HTR-8/SVneo (cell line): ENCODE results near the gene ACOT7.

ENCODE experiments used
- DNase-seq: peaks from one replicate; pipeline ENCODE4 v3.0.0; 2011; ENCODE audit warnings: low spot score, mixed read lengths; ENCODE audit not compliant: insufficient read length
- FAIRE-seq: peaks from 2 replicates; lab custom pipeline; 2011; peaks lifted over from hg19 to GRCh38; lab: Jason Lieb, UNC

ACOT7 gene

DNA sequence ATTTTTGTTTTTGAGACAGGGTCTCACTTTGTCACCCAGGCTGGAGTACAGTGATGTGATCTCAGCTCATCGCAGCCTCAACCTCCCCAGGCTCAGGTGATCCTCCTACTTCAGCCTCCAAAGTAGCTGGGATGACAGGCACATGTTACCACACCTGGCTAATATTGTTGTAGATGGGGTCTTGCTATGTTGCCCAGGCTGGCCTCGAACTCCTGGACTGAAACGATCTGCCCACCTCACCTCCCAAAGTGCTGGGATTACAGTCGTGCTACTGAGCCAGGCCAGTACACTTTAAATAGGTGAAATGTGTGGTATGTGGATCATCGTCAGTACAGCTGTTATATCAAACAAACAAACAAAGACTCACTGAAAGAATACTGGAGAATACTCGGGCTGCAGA, 97.7 kb downstream of the ACOT7 start:
- no peak for FAIRE-seq

DNA sequence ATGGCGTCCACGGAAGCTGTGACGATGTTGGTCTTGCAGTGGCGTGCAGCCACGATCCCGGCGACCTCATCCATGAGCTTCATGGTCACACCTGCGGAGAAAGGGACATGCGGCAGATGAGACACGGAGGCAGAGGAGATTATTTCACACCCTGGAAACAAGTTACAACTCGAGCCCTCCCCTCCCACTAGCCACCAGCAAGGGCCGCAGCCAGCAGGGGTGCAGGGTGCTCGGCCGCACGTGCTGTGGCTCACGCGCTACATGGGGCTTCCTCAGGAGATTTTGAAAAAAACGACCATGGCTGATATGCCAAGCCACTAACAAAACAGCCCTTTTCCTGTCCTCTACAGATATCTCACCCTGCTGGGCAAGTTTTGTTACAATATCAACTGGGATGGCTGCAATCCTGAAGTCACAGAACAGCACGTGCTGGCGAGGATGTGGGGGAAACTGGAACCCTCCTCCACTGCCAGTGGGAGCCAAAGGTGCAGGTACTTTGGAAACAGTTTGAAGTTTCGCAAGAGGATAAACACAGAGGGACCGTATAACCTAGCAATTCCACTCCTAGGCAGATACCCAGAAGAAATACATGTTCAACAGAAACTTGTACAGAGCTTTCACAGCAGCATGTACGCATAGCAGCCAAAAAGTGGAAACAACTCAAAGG, 98.5 kb downstream of the ACOT7 start:
- FAIRE-seq (no peak), DNase-seq (no peak)

More for the DNA sequence above, 97.7 kb downstream of the ACOT7 start:
- DNase-seq: no peak

DNA sequence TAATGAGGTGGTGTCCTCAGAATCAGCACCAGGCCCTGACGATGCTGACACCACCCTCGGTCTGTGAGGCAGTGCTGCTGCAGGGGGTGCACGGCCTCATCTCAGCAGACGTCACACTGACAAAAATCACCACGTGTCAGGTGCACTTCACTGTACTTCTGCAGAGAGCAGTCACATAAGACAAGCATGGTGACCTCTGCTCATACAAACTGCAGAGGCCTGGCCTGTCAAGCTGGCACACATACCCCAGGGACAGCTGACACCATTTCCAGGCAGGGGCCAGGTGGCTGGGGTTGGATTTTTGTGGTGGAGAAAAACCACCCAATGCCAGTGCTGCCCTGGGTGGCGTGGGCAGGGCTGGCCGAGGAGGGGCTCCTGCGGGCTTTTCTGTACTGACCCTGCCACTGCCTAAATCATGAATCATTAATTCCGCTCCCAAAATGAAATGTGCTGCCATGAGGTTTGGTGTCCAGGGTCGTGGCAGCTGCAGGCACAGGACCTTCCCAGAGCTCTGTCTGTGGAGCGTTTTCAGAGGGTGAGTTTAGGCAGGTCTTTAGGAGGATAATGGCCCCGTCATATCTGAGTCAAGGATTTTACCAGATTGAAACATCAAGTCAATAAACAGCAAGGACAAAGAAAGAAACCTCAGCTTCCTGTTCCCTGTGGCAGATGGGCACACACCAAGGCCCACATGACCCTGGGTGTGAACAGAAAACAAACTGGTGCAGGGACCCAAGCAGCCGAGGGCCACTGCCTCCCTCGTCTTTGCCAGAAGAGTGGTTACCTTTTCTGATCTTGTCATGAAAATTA, 99.3 kb downstream of the ACOT7 start:
- FAIRE-seq (no peak), DNase-seq (no peak)

DNA sequence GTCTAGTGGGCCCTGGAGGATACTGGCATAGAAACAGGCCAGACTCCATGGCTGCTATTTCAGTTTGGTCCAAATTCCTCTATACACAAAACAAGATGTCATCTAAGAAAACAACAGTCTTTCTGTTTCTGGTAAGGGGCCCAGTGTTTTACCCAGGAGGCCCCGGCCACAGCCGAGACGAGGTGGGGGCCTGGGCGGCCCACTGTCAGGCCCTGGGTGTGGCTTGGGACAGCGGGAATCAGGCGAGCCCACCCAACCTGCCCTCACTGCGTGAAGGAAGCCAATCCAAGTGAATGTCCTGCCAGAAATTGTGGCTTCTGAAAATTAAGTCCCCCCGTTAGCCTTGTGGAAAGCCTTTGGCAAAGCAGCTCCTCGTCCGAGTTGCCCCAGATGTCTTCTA, 101.5 kb downstream of the ACOT7 start:
- no peak for DNase-seq
- FAIRE-seq: no peak

DNA sequence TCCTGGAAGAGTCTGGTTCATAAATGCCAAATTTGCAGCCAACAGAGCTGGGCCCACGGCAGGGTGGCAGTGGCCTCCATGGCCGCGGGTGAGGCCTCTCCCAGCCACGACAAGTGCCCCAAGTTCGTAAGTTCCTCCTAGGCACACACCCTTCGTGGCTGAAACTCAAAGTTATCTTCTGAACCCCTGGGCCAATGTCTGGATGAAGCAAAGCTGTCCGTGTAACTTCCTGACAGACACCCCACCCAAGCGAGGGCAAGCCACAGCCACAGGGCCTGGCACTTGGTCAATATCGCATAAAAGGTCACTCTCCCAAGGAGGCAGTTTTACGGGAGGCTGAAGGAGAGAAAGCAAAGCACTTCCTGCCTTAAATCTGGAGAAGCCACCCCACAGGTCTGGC, 104.9 kb downstream of the ACOT7 start:
- no peak for DNase-seq
- no peak for FAIRE-seq

DNA sequence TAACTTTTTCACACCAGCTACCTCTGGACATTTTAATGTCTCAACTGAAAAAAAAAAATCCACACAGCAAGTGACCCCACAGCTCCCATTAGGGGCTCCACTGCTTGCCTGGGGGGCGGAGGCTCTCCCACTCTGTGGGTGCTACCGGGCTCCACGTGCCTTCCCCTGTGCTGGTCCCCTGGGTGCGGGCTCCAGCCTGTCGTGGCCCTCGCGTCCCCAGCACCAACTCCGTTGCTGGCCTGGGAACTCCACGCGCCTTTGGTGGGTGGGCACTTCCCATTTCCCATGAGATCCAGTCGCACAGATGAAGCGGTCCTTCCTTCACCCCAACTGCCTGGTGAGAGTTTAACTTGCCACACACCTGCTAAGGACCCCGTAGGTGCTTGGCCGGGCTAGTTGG, 105.5 kb downstream of the ACOT7 start:
- FAIRE-seq (no peak), DNase-seq (no peak)

DNA sequence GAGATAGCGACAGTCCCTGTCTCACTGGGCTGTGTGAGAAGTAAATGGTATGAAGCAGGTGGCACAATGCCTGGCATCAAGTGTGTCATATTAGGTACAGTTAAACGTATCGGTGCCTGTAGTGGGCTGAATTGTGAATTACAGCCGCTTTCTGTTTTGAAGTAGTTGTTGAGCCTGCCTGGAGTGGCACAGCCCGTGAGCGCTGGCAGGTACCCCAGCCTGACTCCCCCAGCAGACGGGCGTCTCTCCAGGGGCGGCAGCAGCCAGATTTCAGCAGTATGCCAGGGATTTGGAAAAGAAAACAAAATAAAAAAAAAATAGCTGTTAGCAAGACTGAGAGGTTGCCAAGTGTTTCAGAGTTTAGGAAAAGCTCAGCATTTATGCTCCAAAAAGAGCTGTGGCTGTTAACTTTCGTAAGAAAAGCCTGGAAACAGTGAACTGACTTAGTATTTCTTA, 106.1 kb downstream of the ACOT7 start:
- DNase-seq (no peak), FAIRE-seq (no peak)

DNA sequence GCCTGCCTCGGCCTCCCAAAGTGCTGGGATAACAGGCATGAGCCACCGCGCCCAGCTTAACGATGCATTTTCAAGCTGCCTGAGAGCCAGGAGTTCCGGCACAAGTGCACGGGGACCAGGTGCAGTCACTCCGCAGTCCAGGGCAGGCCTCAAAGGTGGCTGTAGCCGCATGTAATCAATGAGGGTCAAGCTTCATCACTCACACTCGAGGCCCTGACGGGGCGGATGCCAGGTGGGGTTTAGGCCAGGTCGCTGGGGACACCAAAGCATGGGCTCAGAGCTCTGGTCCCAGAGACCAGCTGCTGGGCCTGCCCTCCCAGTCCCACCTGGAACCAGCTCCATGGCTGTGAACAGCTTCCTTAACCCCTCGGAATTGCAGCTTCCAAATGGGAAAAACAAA, 106.5 kb downstream of the ACOT7 start:
- FAIRE-seq: no peak
- DNase-seq: no peak

DNA sequence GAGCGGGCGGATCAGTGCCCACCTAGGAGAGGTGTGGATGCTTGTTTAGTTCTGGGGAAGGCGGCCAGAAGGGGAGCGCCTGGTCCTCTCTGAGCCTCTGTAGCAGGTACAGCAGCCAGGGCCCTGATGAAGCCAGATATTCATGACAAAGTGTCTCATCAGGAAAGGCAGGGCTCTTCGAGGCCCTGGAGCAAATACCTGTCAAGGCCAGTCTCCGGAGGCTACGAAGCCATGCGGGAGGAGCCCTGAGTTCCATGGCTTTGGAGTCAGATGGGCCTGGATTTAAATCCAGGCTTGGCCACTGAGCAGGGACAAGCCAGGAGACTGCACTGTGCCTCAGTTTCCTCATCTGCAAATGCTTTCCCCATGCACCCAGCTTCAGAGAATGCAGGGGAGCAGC, 107.3 kb downstream of the ACOT7 start:
- DNase-seq: no peak
- no peak for FAIRE-seq

DNA sequence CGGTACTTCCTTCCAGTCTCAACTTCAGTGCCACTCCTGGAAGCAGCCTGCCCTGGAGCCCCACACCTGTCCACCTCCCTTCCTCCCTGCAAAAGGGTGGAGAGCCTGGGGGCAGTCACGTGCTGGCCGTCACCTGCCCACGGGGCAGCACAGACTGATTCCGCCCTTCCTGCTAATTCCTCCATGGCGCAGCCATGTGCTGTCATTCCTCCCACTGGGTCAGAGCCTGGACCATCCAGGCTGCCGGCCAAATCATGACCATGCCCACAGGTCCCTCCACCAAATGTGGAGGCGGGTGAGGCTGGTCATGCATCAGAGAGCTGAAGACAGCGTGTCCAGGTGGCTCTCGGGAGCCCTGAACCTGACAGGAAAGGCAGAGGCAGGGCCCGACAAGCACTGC, 108.2 kb downstream of the ACOT7 start:
- FAIRE-seq: no peak

DNA sequence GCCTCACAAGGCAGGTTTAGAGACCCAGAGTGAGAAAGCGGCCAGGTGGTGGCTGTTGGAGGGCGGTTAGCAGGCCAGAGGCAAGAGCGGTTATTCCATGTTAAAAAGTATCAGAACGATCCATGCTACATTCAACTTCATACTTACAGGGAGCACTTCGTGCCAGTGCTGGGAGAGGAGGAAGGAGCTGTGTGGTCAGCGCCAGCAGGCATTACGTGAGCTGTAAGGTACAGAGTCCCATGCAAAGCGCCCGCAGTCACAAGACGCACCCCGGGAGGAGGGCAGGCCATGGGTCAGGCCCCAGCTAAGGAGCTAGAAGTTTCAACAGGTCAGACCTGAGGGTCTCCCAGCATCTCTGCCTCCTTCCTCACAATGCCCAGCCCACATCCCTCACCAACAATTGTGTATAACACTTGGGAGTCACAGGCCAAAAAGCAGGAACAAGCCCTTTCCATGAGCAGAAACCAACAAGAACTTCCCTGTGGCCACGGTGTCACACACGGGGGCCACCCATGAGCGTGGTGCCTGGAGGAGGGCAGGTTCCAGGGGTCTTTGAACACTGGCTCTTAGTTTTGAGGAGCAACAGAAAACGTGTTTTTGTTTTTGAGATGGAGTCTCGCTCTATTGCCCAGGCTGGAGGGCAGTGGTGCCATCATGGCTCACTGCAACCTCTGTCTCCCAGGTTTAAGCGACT, 110.8 kb downstream of the ACOT7 start:
- no peak for FAIRE-seq

More for the DNA sequence above, 108.2 kb downstream of the ACOT7 start:
- no peak for DNase-seq

DNA sequence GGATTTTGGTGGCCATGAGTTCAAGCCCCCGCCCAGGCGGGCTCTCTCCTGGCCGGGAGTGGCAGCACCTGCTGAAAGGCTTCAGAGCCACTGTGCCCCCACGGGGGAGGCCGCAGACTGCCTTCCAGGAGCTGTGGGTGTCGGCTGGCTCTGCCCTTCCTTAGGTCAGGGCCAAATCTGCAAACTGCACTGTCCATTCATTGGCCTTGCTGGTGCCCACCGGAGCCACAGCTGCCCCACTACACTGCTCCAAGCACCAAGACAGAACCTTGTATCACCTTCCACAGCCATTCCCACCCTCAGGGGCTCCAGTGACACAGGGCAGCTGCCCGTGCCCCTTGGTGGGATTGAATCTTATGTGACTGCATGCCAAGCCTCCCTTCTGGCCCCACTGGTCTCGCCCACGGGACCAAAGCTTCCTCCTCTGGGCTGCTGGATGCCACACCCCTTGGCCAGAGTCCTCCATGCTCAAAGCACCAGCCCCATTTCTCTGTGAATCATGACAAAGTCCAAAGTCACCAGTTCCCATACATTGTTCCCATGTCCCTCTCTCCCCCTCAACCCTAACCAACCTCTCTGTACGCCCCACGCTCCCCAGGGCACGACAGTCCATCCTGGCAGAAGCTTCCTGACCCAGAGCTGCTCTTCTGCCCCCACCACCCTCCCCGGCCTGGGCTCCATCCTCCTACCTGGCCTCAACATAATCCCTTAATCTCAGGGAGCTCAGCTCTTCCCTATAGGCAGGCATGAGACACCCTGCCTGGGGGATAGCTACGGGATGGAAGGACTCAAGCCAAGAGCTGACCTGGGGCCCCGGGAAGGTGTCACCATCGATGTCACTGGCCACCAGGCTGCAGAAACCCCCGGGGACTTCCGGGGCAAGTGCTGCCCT, 111.8 kb downstream of the ACOT7 start:
- FAIRE-seq: no peak

More for the DNA sequence above, 110.8 kb downstream of the ACOT7 start:
- no peak for DNase-seq

DNA sequence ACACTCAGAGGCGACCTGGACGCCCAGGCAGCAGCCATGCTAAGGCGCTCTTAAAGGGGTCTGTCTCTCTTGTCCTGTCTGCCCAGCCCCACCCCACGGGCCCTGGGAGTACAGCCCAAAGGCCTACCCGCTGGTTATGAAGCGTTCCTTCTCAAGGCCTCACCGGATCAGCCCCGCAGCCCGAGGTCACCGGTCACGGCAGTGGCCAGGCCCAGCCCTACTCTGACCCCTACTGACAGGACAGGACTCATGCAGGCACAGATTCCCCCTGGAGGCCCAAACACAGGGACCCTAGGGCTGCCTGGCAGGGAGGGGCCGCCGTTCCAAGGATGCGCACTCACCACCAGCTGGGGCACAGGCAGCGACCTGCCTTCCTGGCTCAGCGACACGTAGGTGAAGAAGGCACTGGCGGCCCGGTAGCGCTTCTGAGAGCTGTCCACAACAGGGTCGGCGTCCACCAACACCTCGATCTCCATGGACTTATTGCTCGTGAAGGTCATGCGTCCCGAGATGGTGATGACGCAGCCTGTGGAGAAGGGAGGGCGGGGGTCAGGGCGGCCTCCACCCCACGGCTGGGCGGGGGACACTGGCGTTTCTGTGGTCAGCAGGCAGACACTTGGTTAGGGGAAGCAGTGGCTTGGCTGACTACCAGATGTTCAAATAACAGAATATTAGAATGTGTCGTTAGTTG, 112.7 kb downstream of the ACOT7 start:
- DNase-seq: no peak
- FAIRE-seq: no peak

More for the DNA sequence above, 111.8 kb downstream of the ACOT7 start:
- no peak for DNase-seq

DNA sequence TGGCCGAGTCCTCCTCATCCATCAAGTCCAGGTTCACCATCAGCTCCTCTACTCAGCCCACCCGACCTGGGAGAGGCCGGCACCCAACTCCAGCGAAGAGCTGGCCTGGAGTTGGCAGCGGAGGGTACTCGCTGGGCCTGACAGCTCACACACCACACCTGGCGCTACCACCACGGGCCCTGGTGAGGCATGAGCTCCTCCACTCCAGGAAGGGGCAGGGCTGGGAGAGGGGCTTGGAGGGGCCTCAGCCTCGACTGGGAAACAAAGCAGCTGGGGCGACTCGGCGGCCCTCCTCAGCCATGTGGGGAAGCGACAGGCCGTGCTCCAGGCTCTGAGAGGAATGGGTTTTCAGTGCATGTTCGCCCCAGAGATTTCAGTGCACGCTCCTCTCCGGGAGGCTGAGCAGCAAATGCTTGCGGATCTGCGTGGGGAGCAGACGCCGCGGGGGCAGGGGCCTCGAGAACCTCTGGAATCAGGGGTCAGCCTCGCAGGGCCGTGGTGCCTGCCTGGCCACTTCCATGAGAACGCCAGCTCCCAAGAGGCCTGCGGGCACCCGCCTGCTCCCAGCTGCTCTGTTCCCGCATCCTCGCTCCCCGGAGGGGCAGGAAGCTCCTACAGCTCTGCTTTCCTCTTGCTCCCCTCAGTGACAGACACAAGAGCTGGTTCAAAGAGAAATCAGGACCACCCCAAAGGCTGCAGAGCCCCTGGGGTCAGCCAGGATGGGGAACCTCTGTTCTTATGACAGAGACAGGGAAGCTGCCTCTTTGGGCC, 113.8 kb downstream of the ACOT7 start:
- FAIRE-seq (no peak), DNase-seq (no peak)

DNA sequence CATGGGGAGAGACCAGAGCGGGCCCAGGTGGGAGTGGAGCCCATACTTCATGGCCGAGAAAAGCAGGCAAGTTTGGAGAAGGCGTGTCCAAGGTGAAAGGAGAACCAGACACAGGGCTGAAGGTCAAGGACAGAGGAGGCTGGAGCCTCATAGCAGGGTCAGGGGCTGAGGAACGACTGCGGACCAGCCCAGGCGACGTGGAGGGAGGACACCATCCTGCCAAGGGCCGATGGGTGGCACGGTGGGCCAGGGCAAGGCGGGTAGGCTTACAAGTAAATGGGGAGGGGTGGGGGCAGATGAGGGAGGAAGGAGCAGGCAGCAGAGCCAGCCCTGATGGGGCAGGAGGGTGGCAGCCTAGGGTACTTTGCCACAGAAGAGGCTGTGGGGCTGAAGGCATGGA, 114.5 kb downstream of the ACOT7 start:
- no peak for DNase-seq
- FAIRE-seq: no peak

DNA sequence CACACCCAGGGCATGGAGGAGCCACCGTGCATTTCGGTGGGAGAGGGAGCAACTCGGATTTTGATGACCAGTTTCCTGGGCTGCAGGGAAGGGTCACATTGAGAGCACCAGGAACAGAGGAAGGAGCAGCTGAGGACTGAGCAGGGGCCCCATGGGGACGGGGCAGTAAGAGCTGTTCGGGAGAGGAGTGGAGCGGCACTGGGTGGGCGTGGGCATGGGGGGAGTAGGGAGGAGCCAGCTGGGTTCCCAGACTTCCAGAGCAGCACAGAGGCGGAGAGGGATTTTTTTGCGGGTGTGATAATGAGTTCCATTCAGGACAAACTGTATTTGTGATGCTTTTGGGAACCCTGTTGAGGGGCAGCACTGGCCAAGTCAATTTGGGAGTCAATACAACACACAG, 115.3 kb downstream of the ACOT7 start:
- no peak for DNase-seq
- FAIRE-seq: no peak

DNA sequence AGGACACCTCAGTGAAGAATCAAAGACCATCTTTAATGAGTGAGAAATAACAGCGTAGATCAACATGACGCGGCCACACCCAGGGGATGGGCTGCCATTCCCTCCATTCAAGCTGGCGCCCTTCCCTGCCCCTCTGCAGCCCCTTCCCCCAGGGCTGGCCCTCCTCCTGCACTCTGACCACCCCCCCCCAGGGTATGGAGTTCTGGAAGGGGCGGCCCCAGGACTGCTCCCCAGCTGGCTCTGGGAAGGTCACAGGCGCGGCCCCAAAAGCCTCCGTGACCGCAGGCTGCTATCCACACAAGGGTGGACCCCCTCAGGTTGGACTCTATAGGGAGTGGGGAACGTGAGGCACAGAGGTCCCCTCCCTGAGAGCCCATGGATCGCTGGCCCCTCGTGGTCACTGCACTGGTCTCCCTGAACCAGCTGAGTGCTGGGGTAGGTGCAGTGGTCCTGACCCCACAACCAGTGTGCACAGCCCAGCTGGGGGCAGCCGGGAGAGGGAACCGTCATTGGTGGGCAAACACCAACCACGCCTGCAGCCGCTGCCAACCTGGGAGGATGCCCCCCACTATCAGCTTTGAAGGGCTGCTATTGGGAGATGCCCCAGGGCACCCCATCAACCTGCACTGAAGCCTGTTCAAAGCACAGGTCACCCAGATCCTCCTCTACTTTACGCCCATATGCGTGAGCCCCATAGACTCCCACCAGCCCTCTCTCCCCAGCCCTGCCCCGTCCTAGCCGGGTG, 116.6 kb downstream of the ACOT7 start:
- FAIRE-seq: no peak

More for the DNA sequence above, 116.6 kb downstream of the ACOT7 start:
- DNase-seq: no peak
